CD14-positive monocyte (primary cell): ENCODE results near the gene UBR2. TPM values are rescaled to one million over a fixed set of nuclear protein-coding genes. Genes with fewer than 3 reads are reported as not detected.

Experiments
- DNase-seq, 3 donors: peaks; one replicate each; pipeline ENCODE4 v3.0.0-alpha.2; 2011 to 2022
- H2AFZ ChIP-seq: 2 replicates; pipeline ENCODE4 v1.6.0; 2012; ENCODE audit warnings: mild to moderate bottlenecking, low read depth, low read length, inconsistent platforms; ENCODE audit not compliant: insufficient read depth, poor library complexity, severe bottlenecking
- H3K27ac ChIP-seq, 2 donors: 1 replicate in 1 of 2; 2 replicates in 1 of 2; pipeline ENCODE4 v1.5.1; 2012 to 2013; ENCODE audit warnings: low read length in 2 of 2, control low read depth in 1 of 2, inconsistent platforms in 1 of 2, low read depth in 1 of 2, mild to moderate bottlenecking in 1 of 2
- H3K27me3 ChIP-seq, 2 donors: one replicate each; pipeline versions ENCODE4 v1.6.0 to v1.6.1; 2011 to 2013; ENCODE audit warnings: low read length in 2 of 2; ENCODE audit not compliant: control insufficient read depth in 2 of 2, insufficient read depth in 2 of 2
- H3K36me3 ChIP-seq, 2 donors: replicated peaks in 1 of 2; 1 replicate in 1 of 2; 2 replicates in 1 of 2; pipeline versions ENCODE4 v1.5.1 to v1.6.1; 2012 to 2013; ENCODE audit warnings: low read length in 2 of 2, control low read depth in 1 of 2, inconsistent platforms in 1 of 2, mild to moderate bottlenecking in 1 of 2; ENCODE audit not compliant: insufficient read depth in 2 of 2, control insufficient read depth in 1 of 2
- H3K4me1 ChIP-seq, 2 donors: 1 replicate in 1 of 2; 2 replicates in 1 of 2; pipeline versions ENCODE4 v1.5.1 to v1.6.1; 2012 to 2013; ENCODE audit warnings: low read length in 2 of 2, control low read depth in 1 of 2, inconsistent platforms in 1 of 2, mild to moderate bottlenecking in 1 of 2, moderate library complexity in 1 of 2; ENCODE audit not compliant: insufficient read depth in 2 of 2, control insufficient read depth in 1 of 2
- H3K4me2 ChIP-seq: replicated peaks from 2 replicates; pipeline ENCODE3; 2012; ENCODE audit warnings: low read length, moderate library complexity, mild to moderate bottlenecking; ENCODE audit not compliant: poor library complexity, severe bottlenecking; ENCODE audit errors: extremely low read depth
- H3K4me3 ChIP-seq, 3 experiments: fragments of 200-600 bp in 1 of 3; sonication (generic) in 1 of 3; replicated peaks in 1 of 3; 1 replicate in 2 of 3; 2 replicates in 1 of 3; pipeline ENCODE4 v1.5.1; 2011 to 2013; ENCODE audit warnings: low read length in 3 of 3, mild to moderate bottlenecking in 3 of 3, control low read depth in 2 of 3, low read depth in 2 of 3, inconsistent platforms in 1 of 3, moderate library complexity in 1 of 3
- H3K79me2 ChIP-seq: 2 replicates; pipeline ENCODE4 v1.6.0; 2012; ENCODE audit warnings: mild to moderate bottlenecking, control low read depth, inconsistent platforms, low read length, moderate library complexity; ENCODE audit not compliant: insufficient read depth
- H3K9ac ChIP-seq: 2 replicates; pipeline ENCODE4 v1.6.0; 2017; ENCODE audit warnings: low read length, mild to moderate bottlenecking; ENCODE audit not compliant: insufficient read depth, poor library complexity, severe bottlenecking
- H3K9me3 ChIP-seq, 2 donors: replicated peaks in 1 of 2; 1 replicate in 1 of 2; 2 replicates in 1 of 2; pipeline versions ENCODE4 v1.5.1 to v1.6.1; 2012 to 2013; ENCODE audit warnings: low read length in 2 of 2, control low read depth in 1 of 2; ENCODE audit not compliant: control insufficient read depth in 1 of 2, insufficient read depth in 1 of 2
- H4K20me1 ChIP-seq: 2 replicates; pipeline ENCODE4 v1.6.0; 2012; ENCODE audit warnings: mild to moderate bottlenecking, low read length, control low read depth, moderate library complexity; ENCODE audit not compliant: insufficient read depth
- H3K27ac Mint-ChIP-seq, 7 donors: one replicate each; pipeline ENCODE4 v1.8.0; 2020; ENCODE audit warnings: mild to moderate bottlenecking in 7 of 7, mixed read lengths in 7 of 7, moderate library complexity in 6 of 7, inconsistent platforms in 2 of 7
- H3K27me3 Mint-ChIP-seq, 3 donors: one replicate each; pipeline ENCODE4 v1.8.0; 2021 to 2022; ENCODE audit warnings: low read depth in 3 of 3, mild to moderate bottlenecking in 3 of 3, mixed read lengths in 3 of 3, moderate library complexity in 3 of 3, inconsistent platforms in 1 of 3
- H3K36me3 Mint-ChIP-seq, 2 donors: one replicate each; pipeline ENCODE4 v1.8.0; 2020; ENCODE audit warnings: mixed read lengths in 2 of 2, inconsistent platforms in 1 of 2, mild to moderate bottlenecking in 1 of 2
- H3K4me1 Mint-ChIP-seq: one replicate; pipeline ENCODE4 v1.8.0; 2020; ENCODE audit warnings: mild to moderate bottlenecking, mixed read lengths
- H3K4me3 Mint-ChIP-seq, 2 donors: one replicate each; pipeline ENCODE4 v1.8.0; 2020; ENCODE audit warnings: mild to moderate bottlenecking in 2 of 2, mixed read lengths in 2 of 2, moderate library complexity in 1 of 2
- H3K9me3 Mint-ChIP-seq, 7 donors: one replicate each; pipeline ENCODE4 v1.8.0; 2020 to 2022; ENCODE audit warnings: mixed read lengths in 7 of 7, mild to moderate bottlenecking in 6 of 7, moderate library complexity in 6 of 7, inconsistent platforms in 2 of 7
- WGBS: methylation state at CpG from one replicate; pipeline ENCODE4 v1.1.5; 2013; ENCODE audit warnings: missing lambda C conversion rate; ENCODE audit not compliant: insufficient coverage; 5-methylcytosine and 5-hydroxymethylcytosine counted together
- intact Hi-C, 2 donors: fragments of 100-400 bp; cut with micrococcal nuclease; formaldehyde crosslinking; loops; one replicate each; pipeline versions ENCODE4 v1.15.0 to v1.15.1; 2023
- polyA plus RNA-seq, 3 donors: library from polyadenylated mRNA; depleted of rRNA in 1 of 3; unstranded in 2 of 3; stranded (reverse) in 1 of 3; fragments of 300-500 nt in 2 of 3; fragments of >200 nt in 1 of 3; fragmentation: Illumina TruSeq in 2 of 3; gene quantifications; 1 replicate in 2 of 3; 2 replicates in 1 of 3; pipeline ENCODE4 v1.2.3, GENCODE V29; 2012 to 2021
- TF ChIP-seq, protein P1 (sequence below): fragments of 200-600 bp; IDR thresholded peaks from one replicate; pipeline ENCODE4 v1.8.0; 2022; ENCODE audit warnings: antibody characterized with exemption, mild to moderate bottlenecking

The UBR2 gene
- polyA plus RNA-seq, 3 donors: 9.0 to 17.8 (median 12.8) TPM

- Mint-ChIP-seq H3K27ac (no peak overlapping the region), H3K27me3 (no peaks in the 10 kb centered on the region), H3K9me3 (no peaks in the 10 kb centered on the region), H3K4me3 (no peak overlapping the region), H3K36me3 (peaks cover 90 to 98% of the 10 kb centered on the region in 2 donors), H3K4me1 (no peaks in the 10 kb centered on the region)
- Histone ChIP-seq H2AFZ (no peak overlapping the region), H3K4me3 (no peak overlapping the region), H3K27ac (no peak overlapping the region), H3K79me2 (no peaks in the 10 kb centered on the region), H3K9ac (no peak overlapping the region), H3K27me3 (no peaks in the 10 kb centered on the region), H4K20me1 (peaks cover 7% of the 10 kb centered on the region), H3K9me3 (no peaks in the 10 kb centered on the region), H3K4me2 (no peak overlapping the region), H3K36me3 (peaks cover 98 to 100% of the 10 kb centered on the region in 2 donors), H3K4me1 (no peaks in the 10 kb centered on the region)
- 100% methylated on average over 2 of the region's 3 CpGs for WGBS
- TF ChIP-seq, protein P1, sequence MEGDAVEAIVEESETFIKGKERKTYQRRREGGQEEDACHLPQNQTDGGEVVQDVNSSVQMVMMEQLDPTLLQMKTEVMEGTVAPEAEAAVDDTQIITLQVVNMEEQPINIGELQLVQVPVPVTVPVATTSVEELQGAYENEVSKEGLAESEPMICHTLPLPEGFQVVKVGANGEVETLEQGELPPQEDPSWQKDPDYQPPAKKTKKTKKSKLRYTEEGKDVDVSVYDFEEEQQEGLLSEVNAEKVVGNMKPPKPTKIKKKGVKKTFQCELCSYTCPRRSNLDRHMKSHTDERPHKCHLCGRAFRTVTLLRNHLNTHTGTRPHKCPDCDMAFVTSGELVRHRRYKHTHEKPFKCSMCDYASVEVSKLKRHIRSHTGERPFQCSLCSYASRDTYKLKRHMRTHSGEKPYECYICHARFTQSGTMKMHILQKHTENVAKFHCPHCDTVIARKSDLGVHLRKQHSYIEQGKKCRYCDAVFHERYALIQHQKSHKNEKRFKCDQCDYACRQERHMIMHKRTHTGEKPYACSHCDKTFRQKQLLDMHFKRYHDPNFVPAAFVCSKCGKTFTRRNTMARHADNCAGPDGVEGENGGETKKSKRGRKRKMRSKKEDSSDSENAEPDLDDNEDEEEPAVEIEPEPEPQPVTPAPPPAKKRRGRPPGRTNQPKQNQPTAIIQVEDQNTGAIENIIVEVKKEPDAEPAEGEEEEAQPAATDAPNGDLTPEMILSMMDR: no peak
- intact Hi-C loops: no loop called here
- no peak for DNase-seq
These were observed 111.0 kb downstream of the UBR2 start for GRCh38 chr6:42674780-42675179.

DNA sequence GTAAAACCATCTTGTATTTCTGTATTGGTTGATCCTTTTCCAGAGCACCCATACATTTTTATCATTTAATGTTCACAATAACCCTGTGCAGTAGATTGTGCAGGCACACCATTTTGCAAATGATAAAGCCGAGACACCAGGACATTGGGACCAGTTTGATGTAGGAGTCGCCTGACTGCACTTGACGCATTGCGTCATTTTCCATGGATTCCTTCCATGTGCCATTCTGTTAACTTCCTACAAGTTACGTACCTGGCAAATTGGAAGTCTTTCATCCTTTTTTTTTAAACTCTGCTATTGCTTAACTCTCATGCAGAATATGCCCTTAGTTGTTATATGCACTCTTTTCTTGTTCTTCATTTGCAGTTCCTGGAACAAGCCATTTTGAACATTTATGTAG lies 115.5 kb downstream of the UBR2 start:
- peaks cover 82 to 98% of the 10 kb centered on the region in 2 donors for H3K36me3 Mint-ChIP-seq
- H3K9ac ChIP-seq: no peak overlapping the region
- no peaks in the 10 kb centered on the region for H3K4me1 ChIP-seq
- no peaks in the 10 kb centered on the region for H3K27me3 Mint-ChIP-seq
- no peaks in the 10 kb centered on the region for H3K4me1 Mint-ChIP-seq
- no peak overlapping the region for H3K4me2 ChIP-seq
- no peak overlapping the region for H3K27ac ChIP-seq
- peaks cover 91 to 100% of the 10 kb centered on the region in 2 donors for H3K36me3 ChIP-seq
- no peaks in the 10 kb centered on the region for H3K9me3 ChIP-seq
- H3K9me3 Mint-ChIP-seq: no peaks in the 10 kb centered on the region
- TF ChIP-seq, protein P1: no peak
- H3K27ac Mint-ChIP-seq: no peak overlapping the region
- no peaks in the 10 kb centered on the region for H3K27me3 ChIP-seq
- H2AFZ ChIP-seq: no peak overlapping the region
- WGBS: 96% methylated on average over 5 of the region's 5 CpGs
- no peaks in the 10 kb centered on the region for H3K79me2 ChIP-seq
- intact Hi-C loops: no loop called here
- no peak overlapping the region for H3K4me3 Mint-ChIP-seq
- no peak for DNase-seq
- no peak overlapping the region for H3K4me3 ChIP-seq
- peaks cover 13% of the 10 kb centered on the region for H4K20me1 ChIP-seq
